WTC11 (cell line): ENCODE data around the gene USP4. TPM values are rescaled to one million over a fixed set of nuclear protein-coding genes. Genes with fewer than 3 reads are reported as not detected.

ENCODE experiments used
- ATAC-seq: fragments of 200-7000 bp; cut with Tn5 transposase; 2 replicates; pipeline ENCODE4 v1.10.0; 2021; ENCODE audit warnings: mild to moderate bottlenecking, moderate library complexity
- CTCF ChIA-PET: fragments of 300-600 bp; sonication (Branson Sonifier 250); formaldehyde crosslinking; loops from one replicate; lab custom pipeline; 2021; ENCODE audit warnings: antibody characterized with exemption; lab: Charles Lee
- POLR2A ChIA-PET: fragments of 350-600 bp; sonication (Branson Sonifier 250); formaldehyde crosslinking; loops from one replicate; lab custom pipeline; 2021; ENCODE audit warnings: antibody characterized with exemption; lab: Charles Lee
- DNase-seq: peaks from one replicate; pipeline ENCODE4 v3.0.0; 2021; ENCODE audit warnings: low spot score
- H3K27ac Mint-ChIP-seq: 2 replicates; pipeline ENCODE4 v1.8.0; 2021; ENCODE audit warnings: mixed read lengths
- H3K27me3 Mint-ChIP-seq: 2 replicates; pipeline ENCODE4 v1.8.0; 2021; ENCODE audit warnings: low read depth, mild to moderate bottlenecking, moderate library complexity, mixed read lengths
- H3K36me3 Mint-ChIP-seq: 2 replicates; pipeline ENCODE4 v1.8.0; 2021; ENCODE audit warnings: mixed read lengths
- H3K4me1 Mint-ChIP-seq: 2 replicates; pipeline ENCODE4 v1.8.0; 2022; ENCODE audit warnings: mixed read lengths
- H3K4me3 Mint-ChIP-seq: 2 replicates; pipeline ENCODE4 v1.8.0; 2021; ENCODE audit warnings: mild to moderate bottlenecking, moderate library complexity, mixed read lengths
- H3K9me3 Mint-ChIP-seq: 2 replicates; pipeline ENCODE4 v1.8.0; 2021; ENCODE audit warnings: mixed read lengths
- AFF4 ChIP-seq: sonication (generic); formaldehyde crosslinking; IDR thresholded peaks from 2 replicates; pipeline ENCODE4 v1.8.1; 2023; ENCODE audit warnings: mild to moderate bottlenecking, missing genetic modification reagents, borderline replicate concordance
- AR ChIP-seq: fragments of 250-450 bp; sonication (Bioruptor Pico); IDR thresholded peaks from 2 replicates; pipeline ENCODE4 v1.9.0; 2021; ENCODE audit warnings: mild to moderate bottlenecking
- CDX4 ChIP-seq: fragments of 250-450 bp; sonication (Bioruptor Pico); IDR thresholded peaks from 2 replicates; pipeline ENCODE4 v1.9.0; 2021; ENCODE audit warnings: moderate library complexity, mild to moderate bottlenecking, inconsistent platforms, borderline replicate concordance
- FOXK1 ChIP-seq: sonication (generic); formaldehyde crosslinking; IDR thresholded peaks from 2 replicates; pipeline ENCODE4 v1.8.0; 2022; ENCODE audit warnings: mild to moderate bottlenecking, moderate library complexity, missing genetic modification reagents
- GABPB1 ChIP-seq: sonication (generic); formaldehyde crosslinking; IDR thresholded peaks from 2 replicates; pipeline ENCODE4 v1.8.1; 2023; ENCODE audit warnings: mild to moderate bottlenecking, missing genetic modification reagents
- GRHL2 ChIP-seq: fragments of 250-450 bp; sonication (Bioruptor Pico); IDR thresholded peaks from 2 replicates; pipeline ENCODE4 v1.8.0; 2022; ENCODE audit warnings: mild to moderate bottlenecking, moderate library complexity; ENCODE audit not compliant: insufficient replicate concordance, severe bottlenecking
- HMGA2 ChIP-seq: fragments of 250-450 bp; sonication (Bioruptor Pico); IDR thresholded peaks from 2 replicates; pipeline ENCODE4 v1.4.0; 2021; ENCODE audit warnings: mild to moderate bottlenecking, moderate library complexity
- MAX ChIP-seq: sonication (generic); formaldehyde crosslinking; IDR thresholded peaks from 2 replicates; pipeline ENCODE4 v1.8.0; 2022; ENCODE audit warnings: mild to moderate bottlenecking, missing genetic modification reagents
- MYBL2 ChIP-seq: sonication (generic); formaldehyde crosslinking; IDR thresholded peaks from 2 replicates; pipeline ENCODE4 v1.8.1; 2023; ENCODE audit warnings: mild to moderate bottlenecking, moderate library complexity, missing genetic modification reagents
- NFE2L1 ChIP-seq: sonication (generic); formaldehyde crosslinking; IDR thresholded peaks from 2 replicates; pipeline ENCODE4 v1.8.1; 2023; ENCODE audit warnings: missing genetic modification reagents
- TEAD1 ChIP-seq: sonication (generic); formaldehyde crosslinking; IDR thresholded peaks from 2 replicates; pipeline ENCODE4 v1.8.0; 2022; ENCODE audit warnings: mild to moderate bottlenecking, missing genetic modification reagents
- ZNF121 ChIP-seq: sonication (generic); formaldehyde crosslinking; IDR thresholded peaks from 2 replicates; pipeline ENCODE4 v1.8.0; 2023; ENCODE audit warnings: missing genetic modification reagents
- ZNF219 ChIP-seq: sonication (generic); formaldehyde crosslinking; IDR thresholded peaks from 2 replicates; pipeline ENCODE4 v1.8.0; 2023; ENCODE audit warnings: missing genetic modification reagents, mild to moderate bottlenecking, borderline replicate concordance
- ZNF263 ChIP-seq: sonication (generic); formaldehyde crosslinking; IDR thresholded peaks from 2 replicates; pipeline ENCODE4 v1.8.1; 2022; ENCODE audit warnings: low read depth, mild to moderate bottlenecking, moderate library complexity, missing genetic modification reagents
- ZNF416 ChIP-seq: fragments of 250-450 bp; sonication (Bioruptor Pico); IDR thresholded peaks from 2 replicates; pipeline ENCODE4 v1.9.0; 2021; ENCODE audit warnings: mild to moderate bottlenecking, inconsistent platforms
- ZNF425 ChIP-seq: fragments of 250-450 bp; sonication (Bioruptor Pico); conservative IDR thresholded peaks from 2 replicates; pipeline ENCODE4 v1.9.0; 2021; ENCODE audit warnings: mild to moderate bottlenecking
- ZNF532 ChIP-seq: fragments of 250-450 bp; sonication (Bioruptor Pico); IDR thresholded peaks from 2 replicates; pipeline ENCODE4 v1.9.0; 2021; ENCODE audit warnings: mild to moderate bottlenecking, borderline replicate concordance
- ZNF671 ChIP-seq: fragments of 250-450 bp; sonication (Bioruptor Pico); IDR thresholded peaks from 2 replicates; pipeline ENCODE4 v1.8.0; 2021; ENCODE audit warnings: mild to moderate bottlenecking
- total RNA-seq: library from RNA; stranded (reverse); gene quantifications from 3 replicates; pipeline ENCODE4 v1.2.3, GENCODE V29; 2021

USP4 gene
- total RNA-seq, 1 experiment from 2014 or later = 29.1 TPM

- no peak for TF ChIP-seq MAX (CRISPR knock-in tag)
- no peak for TF ChIP-seq GRHL2 (CRISPR knock-in tag)
- TF ChIP-seq ZNF263 (CRISPR knock-in tag) = no peak
- TF ChIP-seq MYBL2 (CRISPR knock-in tag) = no peak
- no peak for TF ChIP-seq ZNF532 (CRISPR knock-in tag)
- TF ChIP-seq ZNF671 (CRISPR knock-in tag) = no peak
- no peak for TF ChIP-seq ZNF121
- TF ChIP-seq, all 79 proteins: peak for 0
Measured at GRCh38 chr3:49311283-49311682, 28.6 kb downstream of the USP4 start (continued).

- Mint-ChIP-seq H3K9me3 (no peaks in the 10 kb centered on the region), H3K36me3 (peaks cover 22% of the 10 kb centered on the region), H3K27me3 (no peaks in the 10 kb centered on the region), H3K27ac (no peak overlapping the region), H3K4me3 (no peak overlapping the region), H3K4me1 (peaks cover 2% of the 10 kb centered on the region; the same call in 1 of the 2 replicates)
- ChIA-PET POLR2A (no interaction called here), CTCF (no interaction called here)
- TF ChIP-seq ZNF219 (no peak), NFE2L1 (CRISPR knock-in tag) (no peak), ZNF671 (CRISPR knock-in tag) (no peak), FOXK1 (CRISPR knock-in tag) (no peak), ZNF425 (no peak), GABPB1 (CRISPR knock-in tag) (no peak), AFF4 (CRISPR knock-in tag) (no peak), AR (CRISPR knock-in tag) (no peak), TEAD1 (CRISPR knock-in tag) (no peak), ZNF532 (CRISPR knock-in tag) (no peak), CDX4 (CRISPR knock-in tag) (no peak), ZNF416 (CRISPR knock-in tag) (no peak), HMGA2 (CRISPR knock-in tag) (no peak)
- no peak for ATAC-seq
- DNase-seq = no peak
Measured at GRCh38 chr3:49310677-49311076, 29.2 kb downstream of the USP4 start.
